Left lung (tissue), 10 donors: Measurements from ENCODE around the gene TXNDC11. TPM values are rescaled to one million over a fixed set of nuclear protein-coding genes. Genes with fewer than 3 reads are reported as not detected.

Experiments used
- ATAC-seq: fragments of 200-7000 bp; cut with Tn5 transposase; one replicate; pipeline ENCODE4 v1.9.1; 2020; ENCODE audit warnings: moderate library complexity
- DNase-seq, 4 donors: peaks; one replicate each; pipeline ENCODE4 v3.0.0-alpha.2; 2013 to 2020
- H3K27ac ChIP-seq, 2 donors: fragments of 200-600 bp; sonication (generic) in 1 of 2; one replicate each; pipeline versions ENCODE4 v1.5.0 to v1.8.0; 2020 to 2021
- H3K27me3 ChIP-seq, 2 donors: fragments of 200-600 bp; sonication (generic) in 1 of 2; one replicate each; pipeline versions ENCODE4 v1.5.0 to v1.8.0; 2020 to 2021
- H3K36me3 ChIP-seq, 2 donors: fragments of 200-600 bp; sonication (generic) in 1 of 2; one replicate each; pipeline versions ENCODE4 v1.5.0 to v1.8.0; 2020 to 2021
- H3K4me1 ChIP-seq, 2 donors: fragments of 200-600 bp; one replicate each; pipeline ENCODE4 v1.8.0; 2021
- H3K4me3 ChIP-seq, 2 donors: fragments of 200-600 bp; sonication (generic) in 1 of 2; one replicate each; pipeline versions ENCODE4 v1.5.0 to v1.8.0; 2020 to 2021; ENCODE audit warnings: mild to moderate bottlenecking in 1 of 2
- H3K9me3 ChIP-seq, 2 donors: fragments of 200-600 bp; sonication (generic) in 1 of 2; one replicate each; pipeline versions ENCODE4 v1.5.0 to v1.8.0; 2020 to 2021
- CTCF ChIP-seq, 2 donors: fragments of 200-600 bp; sonication (generic) in 1 of 2; IDR thresholded peaks; one replicate each; pipeline versions ENCODE4 v1.5.0 to v1.8.0; 2021; ENCODE audit warnings: antibody characterized with exemption in 2 of 2
- intact Hi-C, 2 donors: fragments of 100-400 bp; cut with DNase I; formaldehyde crosslinking; loops; one replicate each; pipeline versions ENCODE4 v1.11.2 to v1.14.2; 2022
- polyA plus RNA-seq, 6 donors: library from polyadenylated mRNA; unstranded; fragments of 120-200 nt; gene quantifications; one replicate each; pipeline ENCODE4 v1.2.1, GENCODE V29; 2013; ENCODE audit not compliant: insufficient read length in 6 of 6
- total RNA-seq, 2 donors: library from RNA; stranded (reverse); fragmentation: NEBNext Ultra II Directional; extraction: Animal tissue kit (Norgen Biotek cat#: 25700); gene quantifications; one replicate each; pipeline ENCODE4 v1.2.1, GENCODE V29; 2021
- donor health status: DM: no; HTN: yes; CAD: no.
- donor health status: DM: no; HTN: no; CAD: no.

The TXNDC11 gene
- total and polyA plus RNA-seq, 8 donors: 33.9 to 76.8 (median 38.2) TPM

- peak overlapping the region; percentile 16 to 53 for H3K27ac ChIP-seq
These were observed 53.4 kb downstream of the TXNDC11 start for GRCh38 chr16:11689031-11689840.

GRCh38 chr16:11688520-11688886 lies 54.2 kb downstream of the TXNDC11 start:
- intact Hi-C loops: no loop called here
- H3K27me3 ChIP-seq: no peaks in the 10 kb centered on the region
- ATAC-seq (no peak), DNase-seq (no peak)
- peaks cover 0 to 88% of the 10 kb centered on the region in 2 donors for H3K36me3 ChIP-seq
- no peaks in the 10 kb centered on the region for H3K9me3 ChIP-seq
- H3K4me1 ChIP-seq: peaks cover 12 to 27% of the 10 kb centered on the region in 2 donors
- no peak for TF ChIP-seq CTCF (IDR thresholded peaks at IDR 0.05)
- no peak overlapping the region for H3K4me3 ChIP-seq
- H3K27ac ChIP-seq: peak overlapping the region in 1 of 2 donors; percentile 53

More at GRCh38 chr16:11689031-11689840, 53.4 kb downstream of the TXNDC11 start:
- no peak overlapping the region for H3K4me3 ChIP-seq
- H3K9me3 ChIP-seq: no peaks in the 10 kb centered on the region
- peaks cover 12 to 27% of the 10 kb centered on the region in 2 donors for H3K4me1 ChIP-seq
- DNase-seq (no peak), ATAC-seq (peak; percentile 19)
- H3K27me3 ChIP-seq: no peaks in the 10 kb centered on the region
- H3K36me3 ChIP-seq: peaks cover 0 to 85% of the 10 kb centered on the region in 2 donors
- intact Hi-C loops: no loop called here
- TF ChIP-seq CTCF (IDR thresholded peaks at IDR 0.05): no peak

GRCh38 chr16:11687601-11688519 lies 54.8 kb downstream of the TXNDC11 start:
- DNase-seq (no peak), ATAC-seq (no peak)
- no peak for TF ChIP-seq CTCF (IDR thresholded peaks at IDR 0.05)
- intact Hi-C loops: no loop called here
- peaks cover 0 to 88% of the 10 kb centered on the region in 2 donors for H3K36me3 ChIP-seq
- H3K27me3 ChIP-seq: no peaks in the 10 kb centered on the region
- no peak overlapping the region for H3K4me3 ChIP-seq
- H3K27ac ChIP-seq: no peak overlapping the region
- H3K9me3 ChIP-seq: no peaks in the 10 kb centered on the region
- H3K4me1 ChIP-seq: peaks cover 12 to 33% of the 10 kb centered on the region in 2 donors

GRCh38 chr16:11686713-11687380 lies 55.8 kb downstream of the TXNDC11 start:
- Histone ChIP-seq H3K4me3 (no peak overlapping the region), H3K9me3 (no peaks in the 10 kb centered on the region), H3K4me1 (peaks cover 16 to 43% of the 10 kb centered on the region in 2 donors), H3K27ac (no peak overlapping the region), H3K27me3 (no peaks in the 10 kb centered on the region), H3K36me3 (peaks cover 0 to 87% of the 10 kb centered on the region in 2 donors)
- TF ChIP-seq CTCF (IDR thresholded peaks at IDR 0.05): no peak
- DNase-seq (no peak), ATAC-seq (no peak)
- intact Hi-C loops: no loop called here
